SK-N-SH treated with all-trans-retinoic acid at 6 μM for 48 hours (cell line): Measurements from ENCODE around the gene HBG2.

ENCODE experiments used
- BACH2 ChIP-seq: fragments of 250-450 bp; sonication (Bioruptor Pico); IDR thresholded peaks from 2 replicates; pipeline ENCODE4 v1.9.0; 2021; ENCODE audit warnings: mild to moderate bottlenecking, borderline replicate concordance
- CREB5 ChIP-seq: fragments of 250-450 bp; sonication (Bioruptor Pico); IDR thresholded peaks from 2 replicates; pipeline ENCODE4 v1.5.1; 2020; ENCODE audit warnings: low read depth, mild to moderate bottlenecking, moderate library complexity
- GLIS3 ChIP-seq: fragments of 250-450 bp; sonication (Bioruptor Pico); IDR thresholded peaks from 2 replicates; pipeline ENCODE4 v1.5.0; 2020; ENCODE audit warnings: mild to moderate bottlenecking, moderate library complexity
- PATZ1 ChIP-seq: fragments of 250-450 bp; sonication (Bioruptor Pico); IDR thresholded peaks from 2 replicates; pipeline ENCODE4 v1.8.0; 2020; ENCODE audit warnings: mild to moderate bottlenecking, moderate library complexity, borderline replicate concordance
- ZFP30 ChIP-seq: fragments of 450-650 bp; formaldehyde crosslinking; IDR thresholded peaks from 2 replicates; pipeline ENCODE4 v1.5.0; 2022; ENCODE audit warnings: mild to moderate bottlenecking, moderate library complexity
- TF ChIP-seq, protein P1 (sequence below): fragments of 250-450 bp; sonication (Bioruptor Pico); IDR thresholded peaks from 2 replicates; pipeline ENCODE4 v1.8.0; 2021; ENCODE audit warnings: low read depth, mild to moderate bottlenecking, moderate library complexity, borderline replicate concordance

- no peak for TF ChIP-seq CREB5 (CRISPR knock-in tag)
- no peak for TF ChIP-seq ZFP30 (CRISPR knock-in tag)
- TF ChIP-seq BACH2 (CRISPR knock-in tag): no peak
- TF ChIP-seq PATZ1 (CRISPR knock-in tag): no peak
- TF ChIP-seq, protein P1, sequence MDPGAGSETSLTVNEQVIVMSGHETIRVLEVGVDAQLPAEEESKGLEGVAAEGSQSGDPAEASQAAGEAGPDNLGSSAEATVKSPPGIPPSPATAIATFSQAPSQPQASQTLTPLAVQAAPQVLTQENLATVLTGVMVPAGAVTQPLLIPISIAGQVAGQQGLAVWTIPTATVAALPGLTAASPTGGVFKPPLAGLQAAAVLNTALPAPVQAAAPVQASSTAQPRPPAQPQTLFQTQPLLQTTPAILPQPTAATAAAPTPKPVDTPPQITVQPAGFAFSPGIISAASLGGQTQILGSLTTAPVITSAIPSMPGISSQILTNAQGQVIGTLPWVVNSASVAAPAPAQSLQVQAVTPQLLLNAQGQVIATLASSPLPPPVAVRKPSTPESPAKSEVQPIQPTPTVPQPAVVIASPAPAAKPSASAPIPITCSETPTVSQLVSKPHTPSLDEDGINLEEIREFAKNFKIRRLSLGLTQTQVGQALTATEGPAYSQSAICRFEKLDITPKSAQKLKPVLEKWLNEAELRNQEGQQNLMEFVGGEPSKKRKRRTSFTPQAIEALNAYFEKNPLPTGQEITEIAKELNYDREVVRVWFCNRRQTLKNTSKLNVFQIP (CRISPR knock-in tag): no peak
- TF ChIP-seq GLIS3 (CRISPR knock-in tag): no peak
These were observed 26.9 kb downstream of the HBG2 start for GRCh38 chr11:5227681-5228080.
